HG02798 (cell line): ENCODE measurements around the gene MZT2A.
A peak's percentile ranks its signal among the peaks of the same experiment; 100 is the strongest.
"Not testable (repeated sequence)": the region's sequence is repeated elsewhere in the genome, so short reads cannot be mapped to it uniquely, and the experiment has no call there.

Experiments
- ATAC-seq: cut with Tn5 transposase; IDR thresholded peaks from one replicate; pipeline ENCODE4 v1.9.1; 2021; ENCODE audit warnings: mild to moderate bottlenecking; ENCODE audit not compliant: unreplicated experiment, poor library complexity

MZT2A gene

GRCh38 chr2:131521524-131521923 is 29.3 kb upstream of the MZT2A start:
- ATAC-seq: not testable (repeated sequence)

- ATAC-seq: no peak
Measured at GRCh38 chr2:131520526-131520925, 28.3 kb upstream of the MZT2A start.

GRCh38 chr2:131519871-131520470 is 27.8 kb upstream of the MZT2A start:
- ATAC-seq: not testable (repeated sequence)

DNA sequence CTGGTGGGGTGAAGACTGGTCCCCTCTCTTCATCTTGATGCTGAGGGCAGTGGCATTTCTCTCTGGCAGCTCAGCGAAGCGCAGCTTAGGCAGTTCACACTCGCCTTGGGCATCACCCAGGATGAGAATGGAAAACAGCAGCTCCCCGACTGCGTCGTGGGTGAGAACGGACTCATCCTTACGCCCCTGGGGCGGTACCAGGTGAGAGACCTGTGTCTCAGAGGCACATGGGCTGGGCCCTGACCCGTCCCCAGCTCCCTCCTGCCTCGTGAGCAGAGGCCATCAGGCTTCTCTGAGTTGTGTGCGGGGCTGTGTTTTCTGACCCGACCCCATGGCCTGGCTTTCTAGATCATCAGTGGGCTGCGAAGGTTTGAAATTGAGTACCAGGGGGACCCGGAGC is 27.3 kb upstream of the MZT2A start:
- ATAC-seq: no peak

DNA sequence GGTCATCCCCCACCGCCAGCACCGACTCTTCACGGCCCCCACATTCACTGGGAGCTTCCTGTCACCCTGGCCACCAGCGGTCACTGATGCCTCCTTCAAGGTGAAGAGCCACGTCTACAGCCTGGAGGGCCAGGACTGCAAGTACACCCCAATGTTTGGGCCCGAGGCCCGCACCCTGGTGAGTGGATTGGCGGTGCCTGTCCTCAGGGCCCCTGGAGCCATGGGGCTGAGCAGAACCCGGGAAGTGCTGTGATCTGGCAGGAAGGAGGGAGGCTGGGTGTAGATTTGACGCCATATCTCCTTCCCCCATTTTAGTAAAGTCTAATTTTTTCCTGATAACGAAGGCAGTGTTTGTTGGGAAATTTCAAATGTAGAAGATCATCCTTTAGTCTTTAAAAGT is 26.3 kb upstream of the MZT2A start:
- ATAC-seq: not testable (repeated sequence)

DNA sequence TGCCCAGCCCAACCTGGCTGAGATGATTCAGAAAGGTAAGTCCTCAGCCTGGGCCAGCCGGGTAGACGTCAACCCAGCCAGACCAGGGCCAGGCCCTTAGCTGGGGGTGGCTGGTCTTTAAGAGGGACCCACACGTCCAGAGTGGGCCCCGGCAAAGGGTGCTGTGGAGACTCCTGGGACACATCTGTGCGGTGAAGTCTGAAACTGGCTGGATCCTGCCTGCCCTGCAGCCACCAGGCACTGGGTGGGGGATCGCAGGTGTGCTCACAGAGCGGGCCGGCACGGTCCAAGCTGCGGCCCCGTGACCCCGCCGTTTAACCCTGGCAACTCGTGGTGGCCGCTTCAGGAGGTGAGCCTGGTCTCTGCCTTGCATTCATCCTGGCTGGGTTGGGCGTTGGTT is 25.7 kb upstream of the MZT2A start:
- ATAC-seq: not testable (repeated sequence)

DNA sequence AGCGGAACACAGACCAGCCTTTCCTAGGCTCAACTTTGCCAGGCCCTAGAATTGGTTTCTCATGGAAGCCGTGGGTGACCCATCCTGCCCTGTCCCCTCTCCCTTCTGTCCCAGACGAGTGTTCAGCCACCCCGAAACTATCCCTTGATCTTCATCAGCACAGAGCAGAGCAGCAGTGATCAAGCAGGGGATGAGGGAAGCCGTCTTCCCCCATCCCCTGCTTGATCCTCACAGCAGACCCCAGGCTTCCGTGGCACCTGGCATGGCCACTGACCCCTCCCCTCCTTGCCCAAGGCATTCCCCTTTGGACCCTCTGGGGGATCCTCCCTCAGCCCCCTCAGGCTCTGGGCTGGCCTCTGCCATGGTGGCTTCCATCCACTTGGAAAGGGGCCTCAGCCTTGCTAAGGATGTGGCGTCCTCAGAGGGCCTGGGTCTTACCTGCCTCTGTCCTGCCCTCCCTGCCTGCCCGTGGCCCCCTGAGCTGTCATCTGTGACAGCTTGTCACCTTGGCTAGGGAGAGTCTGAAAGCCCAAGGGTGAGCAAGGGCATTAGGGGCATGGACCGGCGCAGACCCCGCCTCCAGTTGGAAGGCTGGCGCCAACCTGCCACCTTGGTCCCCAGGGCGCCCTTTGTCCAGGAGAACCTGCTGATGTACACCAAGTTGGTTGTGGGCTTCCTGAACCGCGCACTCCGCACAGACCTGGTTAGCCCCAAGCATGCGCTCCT is 25.1 kb upstream of the MZT2A start:
- no peak for ATAC-seq

GRCh38 chr2:131516621-131517020 is 24.4 kb upstream of the MZT2A start:
- not testable (repeated sequence) for ATAC-seq

DNA sequence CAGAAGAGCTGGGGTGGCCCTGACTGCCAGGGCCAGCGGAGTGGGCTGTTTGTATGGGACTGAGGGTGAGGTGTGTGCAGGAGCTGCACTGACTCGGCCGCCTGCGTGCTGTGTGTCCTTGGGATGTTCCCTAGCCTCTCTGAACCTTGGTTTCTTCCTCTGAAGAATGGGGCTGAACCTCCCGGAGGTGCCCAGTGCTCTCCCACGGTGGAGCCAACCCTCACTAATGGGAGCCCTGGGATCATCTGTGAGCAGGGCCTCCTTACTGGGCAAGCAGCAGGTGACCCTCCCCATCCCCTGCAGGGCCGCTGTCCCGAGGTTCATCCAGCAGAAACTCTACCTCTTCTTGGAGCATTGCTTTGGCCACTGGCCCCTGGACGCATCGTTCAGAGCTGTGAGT is 23.8 kb upstream of the MZT2A start:
- ATAC-seq: no peak

DNA sequence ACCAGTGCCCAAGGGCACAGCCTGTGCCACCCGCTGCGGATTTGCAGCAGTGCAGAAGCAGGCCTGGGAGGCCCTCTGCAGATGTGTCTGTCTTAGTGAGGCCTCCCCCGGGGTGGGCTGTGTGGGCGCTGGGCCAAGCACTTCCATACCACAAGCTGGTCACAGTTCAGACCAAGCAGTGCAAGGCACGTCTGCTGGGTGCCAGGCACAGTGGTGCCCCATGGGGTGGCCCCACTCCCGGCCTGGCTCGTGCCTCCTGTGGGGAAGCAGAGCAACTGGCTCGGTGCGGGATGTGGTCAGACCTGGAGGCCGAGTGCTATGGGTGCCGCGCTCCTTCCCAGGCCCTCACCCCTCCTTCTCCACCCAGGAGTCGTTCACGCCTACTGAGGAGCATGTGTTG is 23.0 kb upstream of the MZT2A start:
- ATAC-seq: peak; percentile 26

DNA sequence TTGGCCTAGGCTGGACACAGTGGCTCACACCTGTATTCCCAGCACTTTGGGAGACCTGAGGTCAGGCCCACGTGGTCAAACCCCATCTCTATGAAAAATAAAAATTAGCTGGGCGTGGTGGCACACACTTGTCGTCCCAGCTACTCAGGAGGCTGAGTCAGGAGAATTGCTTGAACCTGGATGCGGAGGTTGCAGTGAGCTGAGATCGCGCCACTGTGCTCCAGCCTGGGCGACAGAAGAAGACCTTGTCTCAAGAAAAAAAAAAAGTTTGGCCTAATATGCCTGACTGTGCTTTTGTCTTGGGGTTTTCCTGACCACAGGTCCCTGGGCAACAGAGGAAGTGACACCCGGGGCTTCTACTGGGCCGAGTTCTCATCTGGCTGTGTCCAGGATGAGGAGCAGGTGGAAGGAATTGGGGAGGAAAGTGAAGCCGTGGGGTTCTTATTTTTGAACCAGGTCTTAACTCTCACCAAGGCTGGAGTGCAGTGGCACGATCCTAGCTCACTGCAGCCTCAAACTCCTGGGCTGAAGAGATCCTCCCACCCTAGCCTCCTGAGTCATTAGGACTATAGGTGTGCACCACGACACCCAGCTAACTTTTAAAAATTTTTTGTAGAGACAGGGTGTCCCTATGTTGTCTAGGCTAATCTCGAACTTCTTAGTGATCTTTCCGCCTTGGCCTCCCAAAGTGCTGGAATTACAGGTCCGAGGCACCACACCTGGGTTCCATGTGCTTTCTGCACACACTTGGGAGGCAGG is 22.4 kb upstream of the MZT2A start:
- ATAC-seq: peak; percentile 75

DNA sequence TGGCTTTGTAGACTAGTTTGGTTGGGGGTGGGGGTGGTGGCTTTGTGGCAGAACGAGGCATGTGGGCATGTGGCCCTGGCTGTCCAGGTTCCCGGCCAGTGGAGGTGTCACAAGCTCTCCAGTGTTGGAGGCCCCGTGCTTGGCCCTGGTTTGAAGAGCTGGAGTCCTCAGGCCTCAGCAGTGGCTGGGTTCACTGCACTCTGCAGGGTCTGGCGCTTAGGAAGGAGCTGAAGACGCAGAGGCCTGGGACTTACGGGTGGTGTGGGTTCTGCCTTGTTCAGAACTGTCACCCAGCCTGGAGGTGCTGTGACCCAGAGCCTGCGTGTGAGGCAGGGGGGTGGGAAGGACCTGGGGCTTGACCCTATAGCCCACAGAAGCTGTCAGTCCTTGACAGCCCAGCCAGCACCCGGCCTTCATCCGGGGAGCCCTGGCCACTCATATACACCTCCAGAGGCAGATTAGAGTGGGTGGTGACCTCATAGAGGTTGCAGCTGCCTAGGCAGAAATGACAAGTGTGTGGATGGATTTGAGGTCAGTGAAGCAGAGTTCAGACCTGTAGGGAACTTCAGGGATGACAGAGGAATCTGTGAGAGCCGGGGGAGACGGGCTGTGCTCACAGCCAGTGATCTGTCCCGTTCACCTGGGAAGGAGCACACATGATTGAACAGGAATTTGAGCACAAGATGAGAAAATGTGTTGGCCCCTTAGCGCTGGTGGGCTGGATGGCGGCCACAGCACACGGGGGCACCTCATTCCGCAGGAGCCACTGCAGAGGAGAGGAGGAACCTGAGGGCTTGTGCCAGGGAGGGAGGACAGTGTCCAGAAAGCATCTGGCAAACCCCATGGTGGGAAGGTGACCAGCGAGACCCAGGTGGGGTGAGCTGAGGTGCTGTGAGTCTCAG is 20.0 kb upstream of the MZT2A start:
- ATAC-seq: not testable (repeated sequence)

- ATAC-seq: not testable (repeated sequence)
Measured at GRCh38 chr2:131511291-131511968, 19.2 kb upstream of the MZT2A start.

DNA sequence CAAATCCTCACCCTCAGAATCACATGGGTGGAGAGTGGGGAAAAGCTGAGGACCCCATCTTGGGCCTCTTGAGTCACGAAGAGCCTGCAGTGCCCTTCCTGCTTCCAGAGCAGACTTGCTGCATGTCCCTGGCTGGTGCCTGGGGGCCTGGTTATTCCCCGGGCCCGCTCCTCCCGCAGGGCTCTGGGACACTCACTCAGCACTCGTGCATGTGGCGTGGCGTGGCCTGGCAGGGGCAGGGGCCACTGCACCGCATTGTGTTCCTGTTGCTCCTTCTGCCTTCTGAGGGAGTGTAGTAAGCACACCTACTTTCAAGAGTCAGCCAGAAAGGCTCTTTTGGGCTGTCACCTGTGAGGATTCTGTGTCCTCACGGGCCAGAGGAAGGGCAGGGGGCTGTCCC is 17.4 kb upstream of the MZT2A start:
- no peak for ATAC-seq

- ATAC-seq: not testable (repeated sequence)
Measured at GRCh38 chr2:131504082-131504750, 12.0 kb upstream of the MZT2A start.

- not testable (repeated sequence) for ATAC-seq
Measured at GRCh38 chr2:131503587-131503986, 11.4 kb upstream of the MZT2A start.

GRCh38 chr2:131498321-131498973 is 6.2 kb upstream of the MZT2A start:
- ATAC-seq: peak; percentile 92

DNA sequence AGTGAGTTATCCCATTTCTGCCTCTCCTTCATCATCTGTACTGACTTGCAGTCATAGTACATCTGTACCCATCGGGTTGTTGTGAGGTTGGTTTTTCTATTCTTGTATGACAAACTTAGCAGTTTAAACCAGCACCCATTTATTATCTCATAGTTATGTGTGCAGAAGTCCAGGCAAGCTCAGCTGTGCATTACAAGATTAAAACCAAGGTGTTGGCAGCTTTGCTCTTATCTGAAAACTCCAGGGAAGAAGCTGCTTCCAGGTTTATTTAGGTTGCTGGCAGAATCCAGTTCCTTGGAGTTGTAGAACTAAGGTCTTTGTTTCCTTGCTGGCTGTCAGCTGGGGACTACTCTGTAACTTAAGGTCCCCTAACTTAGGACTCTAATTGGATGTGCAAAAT is 3.3 kb upstream of the MZT2A start:
- not testable (repeated sequence) for ATAC-seq
